AG09309 (cell line): Measurements from ENCODE around the gene SLC6A7.

ENCODE experiments used
- DNase-seq: peaks from one replicate; pipeline ENCODE4 v3.0.0-alpha.2; 2010; ENCODE audit warnings: low read depth
- H3K4me3 ChIP-seq: 2 replicates; pipeline ENCODE4 v1.5.1; 2011; ENCODE audit warnings: mild to moderate bottlenecking, low read depth, low read length, moderate library complexity; ENCODE audit not compliant: control insufficient read depth
- TF ChIP-seq, protein P1 (sequence below): IDR thresholded peaks from 2 replicates; pipeline ENCODE4 v1.5.1; 2011; ENCODE audit warnings: mild to moderate bottlenecking, low read depth, low read length, inconsistent platforms; ENCODE audit not compliant: insufficient read depth, control insufficient read depth; ENCODE audit errors: missing control alignments

Gene SLC6A7

DNA sequence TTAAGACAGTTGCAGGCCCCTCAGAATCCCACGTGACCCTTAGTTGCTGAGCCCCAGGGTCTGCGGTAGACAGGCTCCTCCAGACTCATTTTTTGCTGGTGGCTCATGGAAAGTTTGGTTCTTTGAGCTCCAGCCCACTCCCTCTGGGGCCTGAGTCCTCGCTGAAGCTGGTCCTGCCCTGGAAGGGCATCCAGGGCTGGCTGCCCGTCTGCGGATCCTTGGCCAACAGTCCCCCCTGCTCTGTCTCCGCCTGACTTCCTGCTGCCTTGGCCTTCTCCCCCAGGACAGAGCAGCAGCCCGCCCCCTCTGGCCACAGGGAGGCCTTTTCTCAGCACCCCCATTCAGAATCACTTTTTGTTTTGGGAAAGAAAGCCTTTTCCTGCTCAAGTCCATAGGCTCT is 24.4 kb downstream of the SLC6A7 start:
- H3K4me3 ChIP-seq = no peak overlapping the region
- no peak for DNase-seq
- TF ChIP-seq, protein P1, sequence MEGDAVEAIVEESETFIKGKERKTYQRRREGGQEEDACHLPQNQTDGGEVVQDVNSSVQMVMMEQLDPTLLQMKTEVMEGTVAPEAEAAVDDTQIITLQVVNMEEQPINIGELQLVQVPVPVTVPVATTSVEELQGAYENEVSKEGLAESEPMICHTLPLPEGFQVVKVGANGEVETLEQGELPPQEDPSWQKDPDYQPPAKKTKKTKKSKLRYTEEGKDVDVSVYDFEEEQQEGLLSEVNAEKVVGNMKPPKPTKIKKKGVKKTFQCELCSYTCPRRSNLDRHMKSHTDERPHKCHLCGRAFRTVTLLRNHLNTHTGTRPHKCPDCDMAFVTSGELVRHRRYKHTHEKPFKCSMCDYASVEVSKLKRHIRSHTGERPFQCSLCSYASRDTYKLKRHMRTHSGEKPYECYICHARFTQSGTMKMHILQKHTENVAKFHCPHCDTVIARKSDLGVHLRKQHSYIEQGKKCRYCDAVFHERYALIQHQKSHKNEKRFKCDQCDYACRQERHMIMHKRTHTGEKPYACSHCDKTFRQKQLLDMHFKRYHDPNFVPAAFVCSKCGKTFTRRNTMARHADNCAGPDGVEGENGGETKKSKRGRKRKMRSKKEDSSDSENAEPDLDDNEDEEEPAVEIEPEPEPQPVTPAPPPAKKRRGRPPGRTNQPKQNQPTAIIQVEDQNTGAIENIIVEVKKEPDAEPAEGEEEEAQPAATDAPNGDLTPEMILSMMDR = peak; percentile 59

- TF ChIP-seq, protein P1 = no peak
- no peak for DNase-seq
- H3K4me3 ChIP-seq = no peak overlapping the region
Measured at GRCh38 chr5:150215979-150216944, 26.4 kb downstream of the SLC6A7 start.

DNA sequence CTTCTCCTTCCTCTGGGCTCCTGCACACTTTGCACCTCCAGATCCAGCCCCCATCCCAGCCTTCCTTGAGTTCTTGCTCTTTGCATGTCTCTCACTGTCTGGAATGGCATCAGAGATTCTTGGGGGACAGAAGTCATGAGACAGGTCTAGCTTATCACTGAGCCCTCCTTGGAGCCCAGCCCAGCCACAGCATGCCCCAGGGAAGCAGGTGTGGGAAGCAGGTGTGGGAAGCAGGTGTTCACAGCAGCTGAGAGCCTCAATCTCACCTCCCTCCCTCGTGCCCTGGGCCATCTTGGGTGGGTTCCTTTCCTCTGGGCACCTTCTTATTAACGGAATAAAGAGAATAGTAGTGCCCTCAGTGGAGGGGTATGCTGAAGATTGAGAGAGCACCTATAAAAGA is 27.2 kb downstream of the SLC6A7 start:
- H3K4me3 ChIP-seq = no peak overlapping the region
- no peak for DNase-seq
- TF ChIP-seq, protein P1 = no peak

- peak; percentile 61 for DNase-seq
- no peak overlapping the region for H3K4me3 ChIP-seq
- TF ChIP-seq, protein P1 = peak; percentile 83
Measured at GRCh38 chr5:150217873-150218692, 28.2 kb downstream of the SLC6A7 start.

DNA sequence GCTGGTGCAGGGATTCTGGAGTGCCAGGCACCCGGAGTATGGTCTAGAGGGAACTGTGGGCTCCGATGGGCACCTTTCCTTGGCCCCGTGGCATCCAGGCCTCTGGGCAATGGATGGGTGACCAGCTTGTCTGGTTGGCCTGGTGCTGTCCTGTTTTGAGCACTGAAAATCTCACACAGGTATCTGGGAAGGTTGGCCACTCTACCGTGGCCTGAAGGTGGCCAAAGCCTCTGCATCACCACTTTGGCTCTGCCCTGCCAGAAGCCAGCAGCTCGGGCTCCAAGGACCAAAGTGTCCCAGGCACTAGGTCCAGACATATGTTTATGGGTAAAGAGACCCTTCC is 28.8 kb downstream of the SLC6A7 start:
- H3K4me3 ChIP-seq = no peak overlapping the region
- TF ChIP-seq, protein P1 = no peak
- no peak for DNase-seq

- TF ChIP-seq, protein P1 = no peak
- no peak for DNase-seq
Measured at GRCh38 chr5:150219142-150219541, 29.3 kb downstream of the SLC6A7 start.

More at GRCh38 chr5:150219142-150219541, 29.3 kb downstream of the SLC6A7 start:
- no peak overlapping the region for H3K4me3 ChIP-seq
